Breast epithelium (tissue), 4 donors: ENCODE results near the gene DUS1L. TPM values are rescaled to one million over a fixed set of nuclear protein-coding genes. Genes with fewer than 3 reads are reported as not detected.

Experiments
- DNase-seq, 2 donors: peaks; one replicate each; pipeline ENCODE4 v3.0.0-alpha.2; 2019; ENCODE audit warnings: low spot score in 2 of 2
- H3K27ac ChIP-seq, 2 donors: fragments of 200-600 bp; sonication (generic) in 1 of 2; one replicate each; pipeline ENCODE4 v1.5.1; 2016 to 2019; ENCODE audit warnings: mild to moderate bottlenecking in 1 of 2
- H3K27me3 ChIP-seq, 2 donors: fragments of 200-600 bp; sonication (generic) in 1 of 2; one replicate each; pipeline versions ENCODE4 v1.5.1 to v1.6.0; 2017 to 2019; ENCODE audit warnings: control low read depth in 1 of 2, mild to moderate bottlenecking in 1 of 2
- H3K36me3 ChIP-seq: fragments of 200-600 bp; one replicate; pipeline ENCODE4 v1.5.1; 2019
- H3K4me1 ChIP-seq, 2 donors: fragments of 200-600 bp; sonication (generic); one replicate each; pipeline ENCODE4 v1.5.1; 2016 to 2019; ENCODE audit warnings: control low read depth in 1 of 2
- H3K4me3 ChIP-seq, 3 donors: fragments of 200-600 bp; sonication (generic); 1 replicate in 2 of 3; 2 replicates in 1 of 3; pipeline ENCODE4 v1.5.1; 2016 to 2019; ENCODE audit warnings: mild to moderate bottlenecking in 3 of 3, moderate library complexity in 2 of 3
- H3K9me3 ChIP-seq, 2 donors: fragments of 200-600 bp; sonication (generic) in 1 of 2; one replicate each; pipeline ENCODE4 v1.5.1; 2016 to 2019; ENCODE audit warnings: control low read depth in 1 of 2
- CTCF ChIP-seq, 3 donors: fragments of 450-650 bp; IDR thresholded peaks; one replicate each; pipeline ENCODE4 v1.5.1; 2016 to 2017; ENCODE audit warnings: antibody characterized with exemption in 3 of 3, mild to moderate bottlenecking in 3 of 3, moderate library complexity in 3 of 3
- POLR2A ChIP-seq: fragments of 450-650 bp; IDR thresholded peaks from one replicate; pipeline ENCODE4 v1.6.1; 2016; ENCODE audit warnings: antibody characterized with exemption, mild to moderate bottlenecking, moderate library complexity
- POLR2AphosphoS5 ChIP-seq, 3 donors: sonication (generic); formaldehyde crosslinking; IDR thresholded peaks; one replicate each; pipeline ENCODE4 v1.6.1; 2017; ENCODE audit warnings: antibody characterized with exemption in 3 of 3
- intact Hi-C: fragments of 100-400 bp; cut with DNase I; formaldehyde crosslinking; loops from one replicate; pipeline ENCODE4 v1.15.1; 2023; ENCODE audit warnings: low total_unique reads
- total RNA-seq, 3 donors: library from RNA; depleted of rRNA; stranded (reverse); fragments of >200 nt; gene quantifications; one replicate each; pipeline ENCODE4 v1.1.0, GENCODE V29; 2016

The DUS1L gene
- total RNA-seq, 3 donors from 2014 or later = 55.0 to 96.4 (median 82.0) TPM

GRCh38 chr17:82092995-82093751, 27.6 kb upstream of the DUS1L start:
- TF ChIP-seq POLR2A (no peak), POLR2AphosphoS5 (IDR thresholded peaks at IDR 0.05) (no peak), CTCF (IDR thresholded peaks at IDR 0.05) (no peak)
- no peak overlapping the region for H3K27ac ChIP-seq
- intact Hi-C loops = no loop called here
- H3K27me3 ChIP-seq = no peaks in the 10 kb centered on the region
- peak overlapping the region in 1 of 3 donors; percentile 8 for H3K4me3 ChIP-seq
- no peak for DNase-seq
- no peaks in the 10 kb centered on the region for H3K9me3 ChIP-seq
- peaks cover 18% of the 10 kb centered on the region for H3K36me3 ChIP-seq
- H3K4me1 ChIP-seq = peaks cover 8 to 11% of the 10 kb centered on the region in 2 donors

DNA sequence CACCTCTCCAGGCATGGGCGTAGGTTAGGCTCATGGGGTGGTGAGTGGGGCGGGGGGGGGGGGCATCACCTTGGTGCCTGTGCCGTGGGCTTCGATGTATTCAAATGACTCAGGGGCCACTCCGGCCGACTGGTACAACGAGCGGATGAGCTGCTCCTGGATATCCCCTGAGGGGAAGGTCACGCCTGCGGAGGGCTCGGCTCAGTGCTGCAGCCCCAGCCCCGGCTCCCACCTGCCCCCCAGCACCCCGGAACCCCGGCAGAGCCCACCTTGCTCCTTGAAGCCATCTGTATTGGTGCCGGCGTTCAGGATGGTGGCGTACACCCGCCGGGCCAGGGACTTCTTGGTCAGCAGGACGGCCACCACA, 27.0 kb upstream of the DUS1L start:
- H3K4me3 ChIP-seq = peak overlapping the region in 1 of 3 donors; percentile 8
- no peak for TF ChIP-seq POLR2A
- TF ChIP-seq POLR2AphosphoS5 (IDR thresholded peaks at IDR 0.05) = no peak
- no peak for TF ChIP-seq CTCF (IDR thresholded peaks at IDR 0.05)
- peaks cover 8 to 11% of the 10 kb centered on the region in 2 donors for H3K4me1 ChIP-seq
- DNase-seq = no peak
- no peak overlapping the region for H3K27ac ChIP-seq
- H3K27me3 ChIP-seq = no peaks in the 10 kb centered on the region
- H3K36me3 ChIP-seq = peaks cover 23% of the 10 kb centered on the region
- H3K9me3 ChIP-seq = no peaks in the 10 kb centered on the region
- intact Hi-C loops = no loop called here

DNA sequence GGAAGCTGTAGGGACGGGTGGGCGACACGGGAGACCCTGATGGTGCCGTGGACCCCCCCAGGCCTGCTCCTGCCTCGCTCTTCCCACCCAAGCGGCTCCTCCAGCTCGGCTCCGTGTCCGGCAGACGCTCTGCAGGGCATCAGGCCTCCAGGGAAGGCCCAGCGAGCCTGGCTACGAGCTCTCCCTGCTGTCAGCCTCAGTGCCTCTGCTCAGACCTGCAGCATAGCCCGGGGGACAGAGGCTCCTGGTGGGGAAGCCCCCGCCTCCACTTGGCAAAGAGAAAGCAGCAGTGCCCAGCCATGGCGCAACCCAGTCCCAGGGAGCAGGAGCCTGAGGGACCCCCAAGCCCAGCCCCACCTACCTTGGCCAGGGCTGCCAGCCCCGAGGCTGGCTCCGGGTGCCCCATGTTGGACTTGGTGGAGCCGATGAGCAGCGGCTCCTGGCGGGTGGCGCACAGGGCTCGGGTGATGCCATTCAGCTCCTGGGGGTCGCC, 26.5 kb upstream of the DUS1L start:
- no peaks in the 10 kb centered on the region for H3K9me3 ChIP-seq
- no peak for TF ChIP-seq POLR2A
- no peak for TF ChIP-seq POLR2AphosphoS5 (IDR thresholded peaks at IDR 0.05)
- TF ChIP-seq CTCF (IDR thresholded peaks at IDR 0.05) = no peak
- H3K4me1 ChIP-seq = peaks cover 8 to 10% of the 10 kb centered on the region in 2 donors
- no peak for DNase-seq
- intact Hi-C loops = no loop called here
- peaks cover 26% of the 10 kb centered on the region for H3K36me3 ChIP-seq
- H3K27ac ChIP-seq = no peak overlapping the region
- H3K27me3 ChIP-seq = no peaks in the 10 kb centered on the region
- H3K4me3 ChIP-seq = no peak overlapping the region

DNA sequence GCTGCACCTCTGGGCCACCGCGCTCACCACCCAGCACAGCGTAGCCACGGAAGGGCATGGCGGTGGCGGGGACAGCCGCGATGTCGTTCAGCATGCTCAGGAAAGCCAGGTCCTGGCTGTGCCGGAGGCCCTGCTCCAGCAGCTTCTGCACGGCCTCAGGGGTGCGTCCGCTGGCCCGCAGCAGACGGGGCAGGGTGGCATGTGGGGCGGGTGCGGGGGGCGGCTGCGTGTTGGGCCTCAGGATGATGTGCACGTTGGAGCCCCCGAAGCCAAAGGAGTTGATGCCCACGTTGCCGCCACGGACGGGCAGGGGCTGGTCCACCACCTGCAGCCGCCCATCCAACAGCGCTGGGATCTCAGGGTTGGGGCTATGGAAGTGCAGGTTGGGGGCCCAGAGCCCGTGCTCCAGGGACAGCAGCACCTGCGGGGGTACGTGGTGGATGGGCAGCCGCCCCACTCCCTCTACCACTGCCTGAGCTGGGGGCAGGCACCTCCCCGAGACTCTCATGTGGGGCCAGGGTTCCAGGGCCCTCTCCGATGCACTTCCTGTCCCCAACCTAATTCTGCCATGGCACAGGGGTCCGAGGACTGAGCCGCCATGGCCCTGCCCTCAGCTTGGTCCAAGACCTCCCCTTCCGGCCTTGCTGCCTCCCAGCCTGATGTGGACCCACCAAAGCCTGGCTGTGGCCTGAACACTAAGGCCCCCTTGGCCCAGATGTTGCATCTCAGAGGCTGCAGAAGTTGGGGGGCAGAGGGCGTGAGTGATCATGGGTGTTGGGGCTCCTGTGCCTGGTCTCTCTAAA, 25.9 kb upstream of the DUS1L start:
- no peaks in the 10 kb centered on the region for H3K27me3 ChIP-seq
- H3K4me1 ChIP-seq = peaks cover 2 to 3% of the 10 kb centered on the region in 2 donors
- intact Hi-C loops = no loop called here
- TF ChIP-seq POLR2AphosphoS5 (IDR thresholded peaks at IDR 0.05) = no peak
- no peak for TF ChIP-seq CTCF (IDR thresholded peaks at IDR 0.05)
- no peak for TF ChIP-seq POLR2A
- no peaks in the 10 kb centered on the region for H3K9me3 ChIP-seq
- peaks cover 33% of the 10 kb centered on the region for H3K36me3 ChIP-seq
- H3K27ac ChIP-seq = no peak overlapping the region
- no peak for DNase-seq
- H3K4me3 ChIP-seq = no peak overlapping the region
